Stomach (tissue), 9 donors: Measurements from ENCODE around the gene MOGAT1. TPM values are rescaled to one million over a fixed set of nuclear protein-coding genes. Genes with fewer than 3 reads are reported as not detected.
A peak's percentile ranks its signal among the peaks of the same experiment; 100 is the strongest.

Source experiments
- DNase-seq, 2 donors: peaks; one replicate each; pipeline versions ENCODE4 v3.0.0 to v3.0.0-alpha.2; 2013 to 2019
- H3K27ac ChIP-seq, 5 donors: fragments of 200-600 bp in 4 of 5; sonication (generic) in 4 of 5; one replicate each; pipeline ENCODE4 v1.5.1; 2013 to 2019; ENCODE audit warnings: mild to moderate bottlenecking in 1 of 5, moderate library complexity in 1 of 5
- H3K27me3 ChIP-seq, 3 donors: fragments of 200-600 bp; sonication (generic); one replicate each; pipeline ENCODE4 v1.5.1; 2017 to 2019; ENCODE audit warnings: mixed run types in 1 of 3
- H3K36me3 ChIP-seq, 4 donors: fragments of 200-600 bp; sonication (generic); 1 replicate in 3 of 4; 2 replicates in 1 of 4; pipeline ENCODE4 v1.5.1; 2016 to 2019
- H3K4me1 ChIP-seq, 4 donors: fragments of 200-600 bp; sonication (generic); one replicate each; pipeline ENCODE4 v1.5.1; 2016 to 2019
- H3K4me3 ChIP-seq, 4 donors: fragments of 200-600 bp; sonication (generic) in 3 of 4; one replicate each; pipeline ENCODE4 v1.5.1; 2016 to 2019; ENCODE audit warnings: mild to moderate bottlenecking in 1 of 4
- H3K9me3 ChIP-seq, 4 donors: fragments of 200-600 bp; sonication (generic); one replicate each; pipeline ENCODE4 v1.5.1; 2016 to 2019
- EP300 ChIP-seq: sonication (generic); formaldehyde crosslinking; IDR thresholded peaks from one replicate; pipeline ENCODE4 v1.6.1; 2017; ENCODE audit warnings: antibody characterized with exemption
- POLR2A ChIP-seq, 4 donors: fragments of 450-650 bp; IDR thresholded peaks; one replicate each; pipeline ENCODE4 v1.6.1; 2016; ENCODE audit warnings: antibody characterized with exemption in 4 of 4, control low read depth in 2 of 4, mild to moderate bottlenecking in 1 of 4, moderate library complexity in 1 of 4
- POLR2AphosphoS5 ChIP-seq, 3 donors: sonication (generic); formaldehyde crosslinking; IDR thresholded peaks; one replicate each; pipeline ENCODE4 v1.6.1; 2016; ENCODE audit warnings: antibody characterized with exemption in 3 of 3
- WGBS, 5 donors: extraction: QIAGEN DNeasy Blood & Tissue Kit in 3 of 5; methylation state at CpG; one replicate each; pipeline versions ENCODE4 v1.1.5 to v1.1.7; 2013 to 2018; 5-methylcytosine and 5-hydroxymethylcytosine counted together
- intact Hi-C: fragments of 100-400 bp; cut with DNase I; formaldehyde crosslinking; loops from one replicate; pipeline ENCODE4 v1.15.1; 2023; ENCODE audit warnings: low total_unique reads
- polyA plus RNA-seq, 3 donors: library from polyadenylated mRNA; stranded (reverse); fragments of 200-250 nt; gene quantifications; one replicate each; pipeline ENCODE4 v1.2.3, GENCODE V29; 2013
- total RNA-seq, 5 donors: library from RNA; depleted of rRNA; stranded (reverse); fragments of >200 nt; gene quantifications; one replicate each; pipeline versions ENCODE4 v1.1.0 to v1.2.3, GENCODE V29; 2014 to 2016
- TF ChIP-seq, protein P1 (sequence below), 7 experiments: fragments of 450-650 bp in 4 of 7; fragments of 200-600 bp in 3 of 7; sonication (generic) in 3 of 7; IDR thresholded peaks; one replicate each; pipeline ENCODE4 v1.5.1; 2016 to 2019; ENCODE audit warnings: antibody characterized with exemption in 7 of 7, control low read depth in 2 of 7, mild to moderate bottlenecking in 1 of 7
- donor health status: healthy with polysubstance abuse.
- donor health status: Bipolar disorder and iron deficiency.
- donor health status: healthy.

MOGAT1 gene
- total and polyA plus RNA-seq, 8 donors, result 0.15 to 1.8 TPM; not detected in 6

GRCh38 chr2:222646008-222646407 is 25.4 kb upstream of the MOGAT1 start:
- WGBS, 5 donors, result 89 to 95% (median 94%) methylated on average over 3 of the region's 3 CpGs
- H3K27ac ChIP-seq, result no peak overlapping the region

DNA sequence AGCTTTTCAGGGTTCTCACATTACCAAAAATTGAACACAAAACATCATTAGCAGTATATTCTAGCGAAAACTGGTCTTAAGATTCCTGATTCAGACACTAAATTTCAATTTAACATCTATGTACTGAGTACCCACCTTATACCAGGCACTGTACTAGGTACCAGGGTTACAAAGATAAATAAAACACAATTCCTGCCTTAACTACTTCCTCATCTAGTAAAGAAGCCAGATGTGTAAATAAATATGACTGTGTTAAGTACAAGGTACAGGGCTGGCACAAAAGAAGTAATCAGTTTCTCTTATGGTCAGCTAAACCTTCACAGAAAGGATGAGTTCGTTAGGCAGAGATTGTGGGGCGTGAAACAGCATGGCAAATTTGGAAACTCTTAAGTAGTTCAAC is 21.7 kb upstream of the MOGAT1 start:
- H3K4me1 ChIP-seq, result peaks cover 7 to 64% (median 32%) of the 10 kb centered on the region in 4 donors
- WGBS, 5 donors, result 72 to 83% (median 76%) methylated on average over 3 of the region's 3 CpGs
- H3K27me3 ChIP-seq, result no peaks in the 10 kb centered on the region
- peak overlapping the region in 1 of 5 donors; percentile 15 for H3K27ac ChIP-seq
- intact Hi-C loops, result no loop called here
- H3K36me3 ChIP-seq, result peaks cover 14 to 34% (median 31%) of the 10 kb centered on the region in 4 donors
- no peak overlapping the region for H3K4me3 ChIP-seq
- no peak for DNase-seq
- TF ChIP-seq POLR2A (IDR thresholded peaks at IDR 0.05) (no peak), EP300 (no peak), POLR2AphosphoS5 (IDR thresholded peaks at IDR 0.05) (no peak)
- TF ChIP-seq, protein P1, sequence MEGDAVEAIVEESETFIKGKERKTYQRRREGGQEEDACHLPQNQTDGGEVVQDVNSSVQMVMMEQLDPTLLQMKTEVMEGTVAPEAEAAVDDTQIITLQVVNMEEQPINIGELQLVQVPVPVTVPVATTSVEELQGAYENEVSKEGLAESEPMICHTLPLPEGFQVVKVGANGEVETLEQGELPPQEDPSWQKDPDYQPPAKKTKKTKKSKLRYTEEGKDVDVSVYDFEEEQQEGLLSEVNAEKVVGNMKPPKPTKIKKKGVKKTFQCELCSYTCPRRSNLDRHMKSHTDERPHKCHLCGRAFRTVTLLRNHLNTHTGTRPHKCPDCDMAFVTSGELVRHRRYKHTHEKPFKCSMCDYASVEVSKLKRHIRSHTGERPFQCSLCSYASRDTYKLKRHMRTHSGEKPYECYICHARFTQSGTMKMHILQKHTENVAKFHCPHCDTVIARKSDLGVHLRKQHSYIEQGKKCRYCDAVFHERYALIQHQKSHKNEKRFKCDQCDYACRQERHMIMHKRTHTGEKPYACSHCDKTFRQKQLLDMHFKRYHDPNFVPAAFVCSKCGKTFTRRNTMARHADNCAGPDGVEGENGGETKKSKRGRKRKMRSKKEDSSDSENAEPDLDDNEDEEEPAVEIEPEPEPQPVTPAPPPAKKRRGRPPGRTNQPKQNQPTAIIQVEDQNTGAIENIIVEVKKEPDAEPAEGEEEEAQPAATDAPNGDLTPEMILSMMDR (IDR thresholded peaks at IDR 0.05), result no peak
- H3K9me3 ChIP-seq, result no peaks in the 10 kb centered on the region

More at GRCh38 chr2:222646008-222646407, 25.4 kb upstream of the MOGAT1 start:
- Histone ChIP-seq H3K4me3 (no peak overlapping the region), H3K27me3 (no peaks in the 10 kb centered on the region), H3K9me3 (no peaks in the 10 kb centered on the region), H3K36me3 (peaks cover 14 to 70% (median 67%) of the 10 kb centered on the region in 4 donors), H3K4me1 (peaks cover 0 to 26% (median 10%) of the 10 kb centered on the region in 4 donors)
- TF ChIP-seq, protein P1 (IDR thresholded peaks at IDR 0.05), result no peak
- TF ChIP-seq POLR2A (IDR thresholded peaks at IDR 0.05), result no peak
- no peak for TF ChIP-seq EP300
- no peak for TF ChIP-seq POLR2AphosphoS5 (IDR thresholded peaks at IDR 0.05)
- no peak for DNase-seq
- intact Hi-C loops, result no loop called here

GRCh38 chr2:222651718-222652418 is 19.6 kb upstream of the MOGAT1 start:
- Histone ChIP-seq H3K36me3 (peaks cover 8 to 17% (median 16%) of the 10 kb centered on the region in 4 donors), H3K27me3 (no peaks in the 10 kb centered on the region), H3K9me3 (no peaks in the 10 kb centered on the region), H3K27ac (peak overlapping the region in 2 of 5 donors; percentile 22 to 48), H3K4me1 (peaks cover 16 to 73% (median 42%) of the 10 kb centered on the region in 4 donors), H3K4me3 (no peak overlapping the region)
- intact Hi-C loops, result no loop called here
- no peak for DNase-seq
- no peak for TF ChIP-seq POLR2AphosphoS5 (IDR thresholded peaks at IDR 0.05)
- no peak for TF ChIP-seq POLR2A (IDR thresholded peaks at IDR 0.05)
- TF ChIP-seq EP300, result no peak
- TF ChIP-seq, protein P1 (IDR thresholded peaks at IDR 0.05), result no peak
- 84 to 94% (median 91%) methylated on average over 4 of the region's 4 CpGs for WGBS, 5 donors

DNA sequence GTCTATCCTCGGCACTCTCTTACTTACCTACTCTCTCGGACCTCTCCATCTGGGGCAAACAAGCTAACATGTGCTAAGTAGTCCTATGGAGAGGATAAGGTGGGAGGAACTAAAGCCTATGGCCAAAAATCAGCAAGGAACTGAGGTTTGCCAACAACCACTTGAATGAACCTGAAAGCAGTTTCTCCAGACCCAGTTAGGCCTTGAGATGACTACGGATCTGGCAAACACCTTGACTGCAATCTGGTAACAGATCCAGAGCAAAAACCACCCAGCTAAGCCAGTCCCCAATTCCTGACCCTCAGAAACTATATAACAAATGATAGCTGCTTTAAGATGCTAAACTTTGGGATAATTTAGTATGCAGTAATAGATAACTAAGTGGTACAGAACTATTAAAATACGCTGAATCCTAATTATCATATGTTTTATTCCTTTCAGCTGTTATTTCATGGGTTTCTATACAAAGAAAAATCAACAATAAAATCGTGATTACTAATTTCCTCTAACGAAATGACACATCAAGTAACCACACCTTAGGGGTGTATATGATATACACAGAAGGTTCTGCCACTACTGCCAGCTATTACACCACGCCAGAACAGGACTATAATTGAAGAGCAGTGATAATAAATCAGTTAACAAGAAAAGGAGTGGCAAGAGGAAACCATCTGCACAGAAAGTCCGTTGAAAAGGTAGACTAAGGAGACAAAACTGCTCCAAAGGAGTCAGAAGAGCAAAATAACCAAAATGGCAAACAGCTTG is 18.8 kb upstream of the MOGAT1 start:
- Histone ChIP-seq H3K27me3 (no peaks in the 10 kb centered on the region), H3K4me3 (no peak overlapping the region), H3K4me1 (peaks cover 16 to 76% (median 45%) of the 10 kb centered on the region in 4 donors), H3K27ac (peak overlapping the region in 4 of 5 donors; percentile 11 to 48 (median 26)), H3K9me3 (no peaks in the 10 kb centered on the region), H3K36me3 (peaks cover 0 to 9% (median 8%) of the 10 kb centered on the region in 4 donors)
- WGBS, 5 donors, result 50 to 64% (median 55%) methylated on average over 8 of the region's 8 CpGs
- peak in 2 of 3 donors; percentile 18 to 30 for TF ChIP-seq POLR2AphosphoS5 (IDR thresholded peaks at IDR 0.05)
- TF ChIP-seq POLR2A (IDR thresholded peaks at IDR 0.05), result no peak
- DNase-seq, result no peak
- intact Hi-C loops, result no loop called here
